MG63 (cell line): ENCODE results near the gene COPZ2. TPM values are rescaled to one million over a fixed set of nuclear protein-coding genes. Genes with fewer than 3 reads are reported as not detected.
"Not testable (repeated sequence)": the region's sequence is repeated elsewhere in the genome, so short reads cannot be mapped to it uniquely, and the experiment has no call there.

Experiments
- DNase-seq: peaks from one replicate; pipeline ENCODE4 v3.0.0-alpha.2; 2020
- H3K27me3 ChIP-seq: fragments of 250-450 bp; sonication (Bioruptor Pico); 2 replicates; pipeline ENCODE4 v1.5.1; 2020; ENCODE audit warnings: mild to moderate bottlenecking, moderate library complexity
- H3K36me3 ChIP-seq: fragments of 250-450 bp; sonication (Bioruptor Pico); 2 replicates; pipeline ENCODE4 v1.5.1; 2020; ENCODE audit warnings: mild to moderate bottlenecking, moderate library complexity
- H3K4me3 ChIP-seq: fragments of 250-450 bp; sonication (Bioruptor Pico); 2 replicates; pipeline ENCODE4 v1.5.1; 2020; ENCODE audit warnings: mild to moderate bottlenecking, moderate library complexity
- H3K9me3 ChIP-seq: fragments of 250-450 bp; sonication (Bioruptor Pico); 2 replicates; pipeline ENCODE4 v1.5.1; 2020; ENCODE audit warnings: mild to moderate bottlenecking, moderate library complexity
- total RNA-seq: library from RNA; depleted of rRNA; stranded (reverse); fragments of >200 nt; shearing (Covaris generic); gene quantifications from 2 replicates; pipeline ENCODE4 v1.2.3, GENCODE V29; 2014; ENCODE audit warnings: low replicate concordance; rRNA removed

The COPZ2 gene
- total RNA-seq, result 91.7 and 130 TPM in 2 replicates

GRCh38 chr17:48037036-48037837 lies at the start of gene COPZ2:
TSS of gene COPZ2 (minus strand) at chr17:48037797. CDS start at chr17:48037777, 20 bp downstream.
- Histone ChIP-seq H3K36me3 (peaks cover 18% of the 10 kb centered on the region), H3K27me3 (no peaks in the 10 kb centered on the region), H3K9me3 (no peaks in the 10 kb centered on the region), H3K4me3 (peak within 1 kb of the TSS; percentile 70)
- DNase-seq, result peak; percentile 84

GRCh38 chr17:48084932-48085331 lies 47.3 kb upstream of the COPZ2 start:
- no peak overlapping the region for H3K4me3 ChIP-seq
- no peaks in the 10 kb centered on the region for H3K9me3 ChIP-seq
- no peak for DNase-seq
- no peaks in the 10 kb centered on the region for H3K27me3 ChIP-seq
- peaks cover 16% of the 10 kb centered on the region for H3K36me3 ChIP-seq

GRCh38 chr17:48081858-48082257 lies 44.3 kb upstream of the COPZ2 start:
- Histone ChIP-seq H3K4me3 (no peak overlapping the region), H3K27me3 (no peaks in the 10 kb centered on the region), H3K9me3 (no peaks in the 10 kb centered on the region), H3K36me3 (peaks cover 21% of the 10 kb centered on the region)
- DNase-seq, result no peak

GRCh38 chr17:48077152-48077551 lies 39.6 kb upstream of the COPZ2 start:
- peaks cover 53% of the 10 kb centered on the region for H3K36me3 ChIP-seq
- not testable (repeated sequence) for DNase-seq, H3K4me3 ChIP-seq, H3K27me3 ChIP-seq, H3K9me3 ChIP-seq

- no peaks in the 10 kb centered on the region for H3K27me3 ChIP-seq
- H3K36me3 ChIP-seq, result peaks cover 69% of the 10 kb centered on the region
- no peaks in the 10 kb centered on the region for H3K9me3 ChIP-seq
- H3K4me3 ChIP-seq, result no peak overlapping the region
- peak; percentile 66 for DNase-seq
These were observed 36.9 kb upstream of the COPZ2 start for GRCh38 chr17:48074322-48075081.

GRCh38 chr17:48073566-48074094 lies 36.0 kb upstream of the COPZ2 start:
- H3K27me3 ChIP-seq, DNase-seq, H3K4me3 ChIP-seq, H3K9me3 ChIP-seq: not testable (repeated sequence)
- H3K36me3 ChIP-seq, result peaks cover 77% of the 10 kb centered on the region

GRCh38 chr17:48072811-48073210 lies 35.2 kb upstream of the COPZ2 start:
- H3K36me3 ChIP-seq, result peaks cover 82% of the 10 kb centered on the region
- DNase-seq, H3K9me3 ChIP-seq, H3K27me3 ChIP-seq, H3K4me3 ChIP-seq: not testable (repeated sequence)

GRCh38 chr17:48071654-48072053 lies 34.1 kb upstream of the COPZ2 start:
- no peak for DNase-seq
- H3K9me3 ChIP-seq, result no peaks in the 10 kb centered on the region
- peaks cover 84% of the 10 kb centered on the region for H3K36me3 ChIP-seq
- H3K4me3 ChIP-seq, result no peak overlapping the region
- H3K27me3 ChIP-seq, result no peaks in the 10 kb centered on the region

- Histone ChIP-seq H3K9me3 (no peaks in the 10 kb centered on the region), H3K36me3 (peaks cover 79% of the 10 kb centered on the region), H3K27me3 (no peaks in the 10 kb centered on the region), H3K4me3 (no peak overlapping the region)
- DNase-seq, result no peak
These were observed 32.6 kb upstream of the COPZ2 start for GRCh38 chr17:48070195-48070594.

- Histone ChIP-seq H3K9me3 (no peaks in the 10 kb centered on the region), H3K36me3 (peaks cover 80% of the 10 kb centered on the region), H3K27me3 (no peaks in the 10 kb centered on the region), H3K4me3 (no peak overlapping the region)
- peak; percentile 29 for DNase-seq
These were observed 30.9 kb upstream of the COPZ2 start for GRCh38 chr17:48068491-48068961.

- H3K27me3 ChIP-seq, H3K4me3 ChIP-seq, H3K9me3 ChIP-seq, DNase-seq: not testable (repeated sequence)
- H3K36me3 ChIP-seq, result peaks cover 81% of the 10 kb centered on the region
These were observed 30.2 kb upstream of the COPZ2 start for GRCh38 chr17:48067808-48068207.

- Histone ChIP-seq H3K9me3 (no peaks in the 10 kb centered on the region), H3K4me3 (no peak overlapping the region), H3K36me3 (peaks cover 81% of the 10 kb centered on the region), H3K27me3 (no peaks in the 10 kb centered on the region)
- no peak for DNase-seq
These were observed 29.6 kb upstream of the COPZ2 start for GRCh38 chr17:48067245-48067644.

GRCh38 chr17:48066656-48067055 lies 29.1 kb upstream of the COPZ2 start:
- Histone ChIP-seq H3K9me3 (no peaks in the 10 kb centered on the region), H3K36me3 (peaks cover 82% of the 10 kb centered on the region), H3K4me3 (no peak overlapping the region), H3K27me3 (no peaks in the 10 kb centered on the region)
- DNase-seq, result no peak

- Histone ChIP-seq H3K9me3 (no peaks in the 10 kb centered on the region), H3K4me3 (no peak overlapping the region), H3K36me3 (peaks cover 78% of the 10 kb centered on the region), H3K27me3 (no peaks in the 10 kb centered on the region)
- no peak for DNase-seq
These were observed 28.6 kb upstream of the COPZ2 start for GRCh38 chr17:48066192-48066591.

- peaks cover 75% of the 10 kb centered on the region for H3K36me3 ChIP-seq
These were observed 27.0 kb upstream of the COPZ2 start for GRCh38 chr17:48064638-48065037.

GRCh38 chr17:48062273-48062672 lies 24.7 kb upstream of the COPZ2 start:
- H3K36me3 ChIP-seq, result peaks cover 78% of the 10 kb centered on the region
- no peaks in the 10 kb centered on the region for H3K9me3 ChIP-seq
- no peaks in the 10 kb centered on the region for H3K27me3 ChIP-seq
- DNase-seq, result no peak
- no peak overlapping the region for H3K4me3 ChIP-seq

More at GRCh38 chr17:48064638-48065037, 27.0 kb upstream of the COPZ2 start:
- DNase-seq, result no peak
- Histone ChIP-seq H3K4me3 (no peak overlapping the region), H3K9me3 (no peaks in the 10 kb centered on the region), H3K27me3 (no peaks in the 10 kb centered on the region)

- Histone ChIP-seq H3K36me3 (peaks cover 89% of the 10 kb centered on the region), H3K9me3 (no peaks in the 10 kb centered on the region), H3K27me3 (no peaks in the 10 kb centered on the region), H3K4me3 (no peak overlapping the region)
- DNase-seq, result no peak
These were observed 22.7 kb upstream of the COPZ2 start for GRCh38 chr17:48060249-48060648.
